Activated T-cell treated with anti-CD3 and anti-CD28 coated beads, Interleukin-2, amount 50 U/mL, for 1 hour (primary cell): ENCODE measurements around the gene SPATA6.

Experiments
- DNase-seq: peaks from one replicate; pipeline ENCODE4 v3.0.0-alpha.2; 2020

SPATA6 gene

DNA sequence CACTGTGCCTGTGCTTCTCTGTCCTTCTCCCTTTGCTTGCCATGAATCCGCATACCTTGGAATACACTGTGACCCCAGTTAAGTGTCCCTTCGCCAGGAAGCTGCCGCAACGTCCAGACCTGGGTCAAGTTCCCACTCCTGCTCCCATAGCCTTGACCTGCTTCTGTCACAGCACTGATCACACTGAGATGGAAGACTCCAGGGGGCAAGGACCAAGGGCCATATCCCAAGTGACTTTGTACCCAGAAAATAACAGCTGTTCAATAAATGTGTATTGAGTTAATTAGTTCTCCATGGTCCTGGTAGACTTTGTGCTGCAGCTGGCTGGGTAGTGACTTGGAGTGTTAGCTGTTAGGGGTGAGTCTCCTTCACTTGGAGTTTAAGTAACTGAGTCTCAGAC is 223.6 kb downstream of the SPATA6 start:
- no peak for DNase-seq

DNA sequence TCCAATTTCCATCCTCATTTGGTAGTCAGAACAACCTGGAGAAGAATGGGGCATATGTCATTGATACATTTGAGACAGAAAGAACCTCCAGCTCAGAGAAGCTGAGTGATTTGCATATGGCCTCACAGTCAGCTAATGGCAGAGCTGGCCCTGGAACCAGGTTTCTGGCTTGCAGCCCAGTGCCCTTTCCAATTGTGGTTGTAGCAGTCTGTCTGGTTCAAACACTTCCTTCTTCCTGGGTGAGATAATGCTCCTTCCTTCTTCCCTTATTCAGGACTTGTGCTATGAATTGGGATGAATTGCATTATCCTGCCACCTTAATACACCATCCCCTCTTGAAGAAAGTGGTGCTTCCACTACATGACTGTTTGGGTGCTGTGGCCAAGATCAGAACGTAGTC is 225.3 kb downstream of the SPATA6 start:
- DNase-seq, result no peak
